Upper lobe of right lung (tissue), 1 donor: Measurements from ENCODE around the gene GPR107. TPM values are rescaled to one million over a fixed set of nuclear protein-coding genes. Genes with fewer than 3 reads are reported as not detected.
A peak's percentile ranks its signal among the peaks of the same experiment; 100 is the strongest.

Source experiments
- ATAC-seq: fragments of 200-7000 bp; cut with Tn5 transposase; one replicate; pipeline ENCODE4 v1.9.1; 2020; ENCODE audit warnings: mild to moderate bottlenecking, moderate library complexity
- DNase-seq: peaks from one replicate; pipeline ENCODE4 v3.0.0-alpha.2; 2020
- H3K27ac ChIP-seq: fragments of 200-600 bp; one replicate; pipeline ENCODE4 v1.8.0; 2022
- H3K27me3 ChIP-seq: fragments of 200-600 bp; one replicate; pipeline ENCODE4 v1.8.0; 2022; ENCODE audit warnings: mild to moderate bottlenecking
- H3K36me3 ChIP-seq: fragments of 200-600 bp; one replicate; pipeline ENCODE4 v1.8.0; 2022
- H3K4me1 ChIP-seq: fragments of 200-600 bp; one replicate; pipeline ENCODE4 v1.8.0; 2022
- H3K4me3 ChIP-seq: fragments of 200-600 bp; one replicate; pipeline ENCODE4 v1.8.0; 2022; ENCODE audit warnings: mild to moderate bottlenecking
- H3K9me3 ChIP-seq: fragments of 200-600 bp; one replicate; pipeline ENCODE4 v1.8.0; 2022
- CTCF ChIP-seq: fragments of 200-600 bp; IDR thresholded peaks from one replicate; pipeline ENCODE4 v1.8.0; 2022; ENCODE audit warnings: antibody characterized with exemption
- intact Hi-C: fragments of 100-400 bp; cut with DNase I; formaldehyde crosslinking; loops from one replicate; pipeline ENCODE4 v1.11.0; 2022
- total RNA-seq: library from RNA; stranded (reverse); fragmentation: NEBNext Ultra II Directional; extraction: Animal tissue kit (Norgen Biotek cat#: 25700); gene quantifications from one replicate; pipeline ENCODE4 v1.2.1, GENCODE V29; 2021
- donor health status: DM: no; HTN: yes; CAD: no; lungs with severe emphysema.

GPR107 gene
- total RNA-seq, 1 donor from 2014 or later: 39.3 TPM

- no peak for DNase-seq
Observed at GRCh38 chr9:130120832-130121231, 67.1 kb downstream of the GPR107 start.

GRCh38 chr9:130122456-130122855 lies 68.8 kb downstream of the GPR107 start:
- Histone ChIP-seq H3K4me3 (no peak overlapping the region), H3K36me3 (peaks cover 52% of the 10 kb centered on the region), H3K27me3 (no peaks in the 10 kb centered on the region), H3K27ac (no peak overlapping the region), H3K9me3 (no peaks in the 10 kb centered on the region), H3K4me1 (no peaks in the 10 kb centered on the region)
- intact Hi-C loops: no loop called here
- ATAC-seq (no peak), DNase-seq (no peak)
- TF ChIP-seq CTCF: no peak

More at GRCh38 chr9:130120832-130121231, 67.1 kb downstream of the GPR107 start:
- intact Hi-C loops: no loop called here
- no peaks in the 10 kb centered on the region for H3K9me3 ChIP-seq
- no peak overlapping the region for H3K27ac ChIP-seq
- TF ChIP-seq CTCF: no peak
- ATAC-seq: no peak
- H3K36me3 ChIP-seq: peaks cover 58% of the 10 kb centered on the region
- H3K27me3 ChIP-seq: no peaks in the 10 kb centered on the region
- H3K4me3 ChIP-seq: no peak overlapping the region
- no peaks in the 10 kb centered on the region for H3K4me1 ChIP-seq

GRCh38 chr9:130124085-130124860 lies 70.6 kb downstream of the GPR107 start:
- Histone ChIP-seq H3K9me3 (no peaks in the 10 kb centered on the region), H3K4me1 (peaks cover 6% of the 10 kb centered on the region), H3K36me3 (peaks cover 61% of the 10 kb centered on the region), H3K27me3 (no peaks in the 10 kb centered on the region), H3K27ac (no peak overlapping the region), H3K4me3 (no peak overlapping the region)
- no peak for TF ChIP-seq CTCF
- no peak for ATAC-seq
- no peak for DNase-seq
- intact Hi-C loops: no loop called here

- DNase-seq: no peak
- Histone ChIP-seq H3K4me1 (peaks cover 15% of the 10 kb centered on the region), H3K27ac (no peak overlapping the region), H3K27me3 (no peaks in the 10 kb centered on the region), H3K4me3 (no peak overlapping the region), H3K9me3 (no peaks in the 10 kb centered on the region), H3K36me3 (peaks cover 65% of the 10 kb centered on the region)
- intact Hi-C loops: no loop called here
- no peak for ATAC-seq
- TF ChIP-seq CTCF: no peak
Observed at GRCh38 chr9:130126721-130127433, 73.2 kb downstream of the GPR107 start.

- Histone ChIP-seq H3K36me3 (peaks cover 54% of the 10 kb centered on the region), H3K27ac (peak overlapping the region; percentile 80), H3K27me3 (no peaks in the 10 kb centered on the region), H3K4me3 (no peak overlapping the region), H3K4me1 (peaks cover 15% of the 10 kb centered on the region), H3K9me3 (no peaks in the 10 kb centered on the region)
- no peak for DNase-seq
- ATAC-seq: peak; percentile 78
- intact Hi-C loops: no loop called here
- no peak for TF ChIP-seq CTCF
Observed at GRCh38 chr9:130128251-130128650, 74.5 kb downstream of the GPR107 start.
